NB4 (cell line): ENCODE results near the gene NAXE.

Experiments used
- CTCF ChIP-seq: IDR thresholded peaks from one replicate; pipeline ENCODE4 v1.5.1; 2012; ENCODE audit warnings: low read depth, low read length
- MYC ChIP-seq: IDR thresholded peaks from 2 replicates; pipeline ENCODE4 v1.6.1; 2011; ENCODE audit warnings: low read depth, low read length
- POLR2A ChIP-seq: IDR thresholded peaks from 2 replicates; pipeline ENCODE4 v1.6.1; 2011; ENCODE audit warnings: mild to moderate bottlenecking; ENCODE audit not compliant: insufficient read length; ENCODE audit errors: extremely low read depth

- no peak for TF ChIP-seq CTCF
- TF ChIP-seq POLR2A: no peak
- TF ChIP-seq MYC: no peak
These were observed 9.1 kb upstream of the NAXE start for GRCh38 chr1:156582388-156583017.
